Gastrocnemius medialis (tissue), 4 donors: ENCODE measurements around the gene HLX. TPM values are rescaled to one million over a fixed set of nuclear protein-coding genes. Genes with fewer than 3 reads are reported as not detected.
A peak's percentile ranks its signal among the peaks of the same experiment; 100 is the strongest.

Experiments
- ATAC-seq, 2 donors: fragments of 150-250 bp; one replicate each; pipeline ENCODE4 v1.9.1; 2016
- DNase-seq, 2 donors: peaks; one replicate each; pipeline ENCODE4 v3.0.0-alpha.2; 2019
- H3K27ac ChIP-seq, 4 donors: fragments of 200-600 bp; sonication (generic); 1 replicate in 1 of 4; 2 replicates in 3 of 4; pipeline ENCODE4 v1.5.1; 2016 to 2018; ENCODE audit warnings: mild to moderate bottlenecking in 2 of 4, moderate library complexity in 1 of 4
- H3K27me3 ChIP-seq, 3 donors: fragments of 200-600 bp; sonication (generic) in 2 of 3; 1 replicate in 1 of 3; 2 replicates in 2 of 3; pipeline versions ENCODE4 v1.5.1 to v1.6.0; 2016 to 2019; ENCODE audit warnings: mild to moderate bottlenecking in 1 of 3, moderate library complexity in 1 of 3
- H3K36me3 ChIP-seq, 2 donors: fragments of 200-600 bp; sonication (generic) in 1 of 2; one replicate each; pipeline ENCODE4 v1.5.1; 2017 to 2018
- H3K4me1 ChIP-seq, 2 donors: fragments of 200-600 bp; sonication (generic) in 1 of 2; one replicate each; pipeline ENCODE4 v1.5.1; 2016 to 2017; ENCODE audit warnings: mild to moderate bottlenecking in 2 of 2
- H3K4me3 ChIP-seq, 4 donors: fragments of 200-600 bp; sonication (generic) in 3 of 4; 1 replicate in 1 of 4; 2 replicates in 3 of 4; pipeline ENCODE4 v1.5.1; 2016 to 2019; ENCODE audit warnings: mild to moderate bottlenecking in 2 of 4
- H3K9me3 ChIP-seq, 3 donors: fragments of 200-600 bp; sonication (generic) in 2 of 3; 1 replicate in 1 of 3; 2 replicates in 2 of 3; pipeline ENCODE4 v1.5.1; 2016 to 2019
- POLR2A ChIP-seq, 2 donors: fragments of 450-650 bp; IDR thresholded peaks; one replicate each; pipeline ENCODE4 v1.6.1; 2017; ENCODE audit warnings: antibody characterized with exemption in 2 of 2, mild to moderate bottlenecking in 2 of 2, moderate library complexity in 2 of 2
- in situ Hi-C, 4 donors: fragments of 200-750 bp; cut with MboI; loops; one replicate each; pipeline versions ENCODE4 v1.15.0 to v1.8.0; 2017; ENCODE audit warnings: low sequenced_read_pairs in 4 of 4
- intact Hi-C: fragments of 100-400 bp; cut with DNase I; formaldehyde crosslinking; loops from one replicate; pipeline ENCODE4 v1.15.1; 2023; ENCODE audit warnings: low total_unique reads
- total RNA-seq, 4 donors: library from RNA; depleted of rRNA; stranded (reverse); fragments of >200 nt; gene quantifications; one replicate each; pipeline versions ENCODE4 v1.1.0 to v1.2.3, GENCODE V29; 2016
- TF ChIP-seq, protein P1 (sequence below), 5 experiments: fragments of 450-650 bp in 3 of 5; fragments of 200-600 bp in 2 of 5; sonication (generic) in 2 of 5; IDR thresholded peaks in 4 of 5; conservative IDR thresholded peaks in 1 of 5; 1 replicate in 4 of 5; 2 replicates in 1 of 5; pipeline ENCODE4 v1.5.1; 2016 to 2019; ENCODE audit warnings: antibody characterized with exemption in 5 of 5, mild to moderate bottlenecking in 3 of 5, moderate library complexity in 3 of 5

HLX gene
- total RNA-seq, 4 donors from 2014 or later = 3.5 to 8.3 (median 6.4) TPM

GRCh38 chr1:220839474-220839873 is 39.8 kb upstream of the HLX start:
- Histone ChIP-seq H3K4me1 (peaks cover 6 to 12% of the 10 kb centered on the region in 2 donors), H3K36me3 (no peaks in the 10 kb centered on the region), H3K9me3 (no peaks in the 10 kb centered on the region), H3K27me3 (no peaks in the 10 kb centered on the region), H3K4me3 (no peak overlapping the region), H3K27ac (no peak overlapping the region)
- intact Hi-C loops = no loop called here
- DNase-seq (no peak), ATAC-seq (no peak)
- in situ Hi-C loops = no loop called here
- TF ChIP-seq, protein P1, sequence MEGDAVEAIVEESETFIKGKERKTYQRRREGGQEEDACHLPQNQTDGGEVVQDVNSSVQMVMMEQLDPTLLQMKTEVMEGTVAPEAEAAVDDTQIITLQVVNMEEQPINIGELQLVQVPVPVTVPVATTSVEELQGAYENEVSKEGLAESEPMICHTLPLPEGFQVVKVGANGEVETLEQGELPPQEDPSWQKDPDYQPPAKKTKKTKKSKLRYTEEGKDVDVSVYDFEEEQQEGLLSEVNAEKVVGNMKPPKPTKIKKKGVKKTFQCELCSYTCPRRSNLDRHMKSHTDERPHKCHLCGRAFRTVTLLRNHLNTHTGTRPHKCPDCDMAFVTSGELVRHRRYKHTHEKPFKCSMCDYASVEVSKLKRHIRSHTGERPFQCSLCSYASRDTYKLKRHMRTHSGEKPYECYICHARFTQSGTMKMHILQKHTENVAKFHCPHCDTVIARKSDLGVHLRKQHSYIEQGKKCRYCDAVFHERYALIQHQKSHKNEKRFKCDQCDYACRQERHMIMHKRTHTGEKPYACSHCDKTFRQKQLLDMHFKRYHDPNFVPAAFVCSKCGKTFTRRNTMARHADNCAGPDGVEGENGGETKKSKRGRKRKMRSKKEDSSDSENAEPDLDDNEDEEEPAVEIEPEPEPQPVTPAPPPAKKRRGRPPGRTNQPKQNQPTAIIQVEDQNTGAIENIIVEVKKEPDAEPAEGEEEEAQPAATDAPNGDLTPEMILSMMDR (IDR thresholded peaks at IDR 0.05 in 4 of 5, conservative IDR thresholded peaks at IDR 0.05 in 1 of 5) = no peak
- TF ChIP-seq POLR2A (IDR thresholded peaks at IDR 0.05) = no peak

- in situ Hi-C loops (no loop called here), intact Hi-C loops (no loop called here)
- DNase-seq = no peak
- Histone ChIP-seq H3K27ac (no peak overlapping the region), H3K36me3 (no peaks in the 10 kb centered on the region), H3K4me1 (peaks cover 6 to 12% of the 10 kb centered on the region in 2 donors), H3K27me3 (no peaks in the 10 kb centered on the region), H3K4me3 (no peak overlapping the region), H3K9me3 (no peaks in the 10 kb centered on the region)
- TF ChIP-seq POLR2A (IDR thresholded peaks at IDR 0.05) = no peak
- TF ChIP-seq, protein P1 (IDR thresholded peaks at IDR 0.05 in 4 of 5, conservative IDR thresholded peaks at IDR 0.05 in 1 of 5) = no peak
- ATAC-seq = no peak
Observed at GRCh38 chr1:220841293-220841692, 38.0 kb upstream of the HLX start.

DNA sequence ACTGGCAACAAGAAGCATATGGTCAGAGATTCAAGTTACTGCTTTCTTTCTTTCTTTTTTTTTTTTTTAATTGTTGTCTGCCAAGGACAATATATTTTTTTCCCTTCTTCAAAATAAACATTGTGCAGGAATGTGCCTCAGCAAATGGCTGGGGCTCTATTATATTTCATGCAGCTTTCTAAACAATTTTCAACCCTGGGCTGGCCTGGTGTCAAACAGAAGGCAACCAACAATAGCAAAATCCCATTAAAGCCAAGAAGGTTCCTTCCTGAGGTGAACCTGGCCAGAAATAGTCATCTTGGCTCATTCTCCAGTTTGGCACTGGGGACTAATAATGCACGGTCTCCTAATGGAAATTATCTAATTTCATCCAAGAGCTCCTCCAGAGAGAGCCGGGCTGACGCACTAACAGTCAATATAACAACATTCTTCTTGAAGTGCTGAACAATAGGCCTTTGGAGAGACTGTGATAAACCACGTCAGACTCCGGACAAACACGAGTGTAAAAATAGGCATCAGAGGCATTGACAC is 35.7 kb upstream of the HLX start:
- intact Hi-C loops = no loop called here
- DNase-seq = no peak
- Histone ChIP-seq H3K27me3 (no peaks in the 10 kb centered on the region), H3K4me1 (peaks cover 6 to 12% of the 10 kb centered on the region in 2 donors), H3K4me3 (no peak overlapping the region), H3K27ac (peak overlapping the region; percentile 32 to 63 (median 50)), H3K9me3 (no peaks in the 10 kb centered on the region), H3K36me3 (no peaks in the 10 kb centered on the region)
- peak; percentile 75 to 86 for ATAC-seq
- in situ Hi-C loops = no loop called here
- TF ChIP-seq POLR2A (IDR thresholded peaks at IDR 0.05) = no peak
- TF ChIP-seq, protein P1 (IDR thresholded peaks at IDR 0.05 in 4 of 5, conservative IDR thresholded peaks at IDR 0.05 in 1 of 5) = no peak

GRCh38 chr1:220852408-220852807 is 26.8 kb upstream of the HLX start:
- no peaks in the 10 kb centered on the region for H3K36me3 ChIP-seq
- H3K27me3 ChIP-seq = no peaks in the 10 kb centered on the region
- no peaks in the 10 kb centered on the region for H3K9me3 ChIP-seq
- H3K4me3 ChIP-seq = no peak overlapping the region
- no peak for ATAC-seq
- no peak for DNase-seq
- H3K27ac ChIP-seq = no peak overlapping the region
- no peak for TF ChIP-seq POLR2A (IDR thresholded peaks at IDR 0.05)
- TF ChIP-seq, protein P1 (IDR thresholded peaks at IDR 0.05 in 4 of 5, conservative IDR thresholded peaks at IDR 0.05 in 1 of 5) = no peak
- intact Hi-C loops = no loop called here
- H3K4me1 ChIP-seq = no peaks in the 10 kb centered on the region
- in situ Hi-C loops = loop anchor here in 1 of 4 donors (25.0 kb wide), 1 partner anchor 1610 kb away; no protein-coding TSS in a partner anchor

DNA sequence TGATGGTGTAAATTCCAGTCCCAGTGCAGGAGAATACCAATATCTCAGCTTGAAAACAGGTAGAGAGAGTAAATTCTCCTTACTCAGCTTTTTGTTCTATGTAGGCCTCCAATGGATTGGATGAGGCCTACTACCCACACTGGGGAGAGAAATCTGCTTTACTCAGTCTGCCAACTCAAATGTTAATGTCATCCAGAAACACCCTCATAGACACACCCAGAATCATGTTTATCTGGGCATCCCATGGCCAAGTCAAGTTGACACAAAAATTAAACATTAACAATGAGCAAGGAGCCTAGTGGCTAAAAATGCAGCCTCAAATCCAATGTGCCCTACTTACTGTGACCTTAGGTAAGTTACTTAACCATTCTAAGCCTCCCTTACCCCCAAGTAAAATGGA is 6.9 kb upstream of the HLX start:
- in situ Hi-C loops (loop anchor here (5.0 to 25.0 kb wide), 6 partner anchors 57 to 1590 kb away; no protein-coding TSS in a partner anchor), intact Hi-C loops (loop anchor here (10.0 kb wide), 2 partner anchors 873 to 1593 kb away; partner anchors contain the start of gene DUSP10)
- no peaks in the 10 kb centered on the region for H3K27me3 ChIP-seq
- no peak overlapping the region for H3K4me3 ChIP-seq
- TF ChIP-seq, protein P1 (IDR thresholded peaks at IDR 0.05 in 4 of 5, conservative IDR thresholded peaks at IDR 0.05 in 1 of 5) = no peak
- no peak for TF ChIP-seq POLR2A (IDR thresholded peaks at IDR 0.05)
- no peaks in the 10 kb centered on the region for H3K9me3 ChIP-seq
- DNase-seq (no peak), ATAC-seq (no peak)
- no peak overlapping the region for H3K27ac ChIP-seq
- no peaks in the 10 kb centered on the region for H3K36me3 ChIP-seq
- peaks cover 4 to 11% of the 10 kb centered on the region in 2 donors for H3K4me1 ChIP-seq
